ENCODE results near the gene PLCB1. TPM values are rescaled to one million over a fixed set of nuclear protein-coding genes. Genes with fewer than 3 reads are reported as not detected.
A peak's percentile ranks its signal among the peaks of the same experiment; 100 is the strongest.

PLCB1 gene
- total and polyA plus RNA-seq, 7 donors = 1.5 to 10.7 (median 4.2) TPM

DNA sequence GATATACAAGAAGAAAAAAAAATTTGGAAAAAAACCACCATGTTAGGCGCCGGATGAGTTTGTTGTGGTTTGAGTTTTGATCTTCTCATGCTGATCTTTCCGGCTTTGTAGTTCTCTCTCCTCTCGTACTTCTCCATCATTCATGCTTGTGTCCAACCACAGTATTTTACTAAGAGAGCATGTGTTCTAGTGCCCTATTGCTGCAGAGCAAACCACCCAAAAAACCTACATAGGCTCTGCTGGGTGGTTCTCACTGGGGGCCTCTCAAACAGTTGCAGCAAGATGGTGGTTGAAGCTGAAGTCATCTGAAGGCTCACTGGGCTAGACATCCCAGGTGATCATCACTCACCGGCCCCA lies 404.2 kb downstream of the PLCB1 start:
- Histone ChIP-seq H3K36me3 (ENCODE audit: insufficient read depth in 1 of 2, low read depth in 1 of 2) (no peaks in the 10 kb centered on the region), H3K4me1 (no peaks in the 10 kb centered on the region), H3K27ac (no peak overlapping the region), H3K9me3 (no peaks in the 10 kb centered on the region), H3K27me3 (ENCODE audit: insufficient read depth in 3 of 3, low read length in 2 of 3) (no peaks in the 10 kb centered on the region), H3K4me3 (no peak overlapping the region)
- TF ChIP-seq, protein P1, sequence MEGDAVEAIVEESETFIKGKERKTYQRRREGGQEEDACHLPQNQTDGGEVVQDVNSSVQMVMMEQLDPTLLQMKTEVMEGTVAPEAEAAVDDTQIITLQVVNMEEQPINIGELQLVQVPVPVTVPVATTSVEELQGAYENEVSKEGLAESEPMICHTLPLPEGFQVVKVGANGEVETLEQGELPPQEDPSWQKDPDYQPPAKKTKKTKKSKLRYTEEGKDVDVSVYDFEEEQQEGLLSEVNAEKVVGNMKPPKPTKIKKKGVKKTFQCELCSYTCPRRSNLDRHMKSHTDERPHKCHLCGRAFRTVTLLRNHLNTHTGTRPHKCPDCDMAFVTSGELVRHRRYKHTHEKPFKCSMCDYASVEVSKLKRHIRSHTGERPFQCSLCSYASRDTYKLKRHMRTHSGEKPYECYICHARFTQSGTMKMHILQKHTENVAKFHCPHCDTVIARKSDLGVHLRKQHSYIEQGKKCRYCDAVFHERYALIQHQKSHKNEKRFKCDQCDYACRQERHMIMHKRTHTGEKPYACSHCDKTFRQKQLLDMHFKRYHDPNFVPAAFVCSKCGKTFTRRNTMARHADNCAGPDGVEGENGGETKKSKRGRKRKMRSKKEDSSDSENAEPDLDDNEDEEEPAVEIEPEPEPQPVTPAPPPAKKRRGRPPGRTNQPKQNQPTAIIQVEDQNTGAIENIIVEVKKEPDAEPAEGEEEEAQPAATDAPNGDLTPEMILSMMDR (IDR thresholded peaks at IDR 0.05) = no peak
- DNase-seq = no peak
- intact Hi-C loops (cut with DNase I) = no loop called here
- 90 to 95% (median 93%) methylated on average over 5 of the region's 5 CpGs for WGBS, 3 donors
- ATAC-seq = no peak

DNA sequence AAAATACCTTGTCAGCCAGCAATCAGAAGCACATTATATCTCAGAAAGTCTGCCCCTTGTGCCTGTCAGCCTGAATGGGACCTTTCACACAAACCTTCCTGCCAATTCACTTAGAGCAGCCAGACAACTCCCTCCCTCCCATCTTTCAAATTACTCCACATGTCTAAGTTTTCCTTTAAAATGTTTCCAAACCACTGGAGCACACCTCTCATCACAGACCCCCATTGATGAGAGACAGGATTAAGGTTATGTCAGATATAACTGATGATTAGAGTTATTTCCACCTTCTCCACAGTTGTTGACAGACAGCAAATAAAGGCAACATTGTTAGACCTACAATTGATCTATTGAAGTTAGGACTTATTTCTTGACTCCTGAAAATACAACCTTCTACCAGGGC lies 408.4 kb downstream of the PLCB1 start:
- H3K27ac ChIP-seq = no peak overlapping the region
- intact Hi-C loops (cut with DNase I) = loop anchor here in 1 of 2 donors (10.0 kb wide), 1 partner anchor 406 kb away; the partner anchor contains the start of gene PLCB1
- H3K4me3 ChIP-seq = no peak overlapping the region
- no peaks in the 10 kb centered on the region for H3K36me3 ChIP-seq (ENCODE audit: insufficient read depth in 1 of 2, low read depth in 1 of 2)
- ATAC-seq (no peak), DNase-seq (no peak)
- peaks cover 2% of the 10 kb centered on the region for H3K4me1 ChIP-seq
- no peaks in the 10 kb centered on the region for H3K27me3 ChIP-seq (ENCODE audit: insufficient read depth in 3 of 3, low read length in 2 of 3)
- TF ChIP-seq, protein P1 (IDR thresholded peaks at IDR 0.05) = no peak
- no peaks in the 10 kb centered on the region for H3K9me3 ChIP-seq

DNA sequence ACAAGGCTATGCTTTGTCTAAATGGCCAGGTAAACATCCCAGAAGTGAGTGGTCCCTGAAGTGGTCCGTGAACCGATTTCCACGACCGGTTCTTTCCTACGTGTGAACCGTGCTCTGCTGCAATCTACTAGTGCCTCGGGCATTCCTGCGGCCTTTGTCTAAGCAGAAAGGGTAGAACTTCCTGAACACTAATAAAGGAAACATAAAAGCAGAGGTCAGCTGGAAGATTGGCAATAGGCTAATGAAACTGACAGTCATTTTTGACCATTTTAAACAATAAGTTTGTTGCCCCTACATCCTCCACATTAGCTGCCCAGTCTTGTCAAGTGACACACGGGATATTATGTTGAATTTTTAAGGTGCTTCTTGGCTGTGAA lies 410.0 kb downstream of the PLCB1 start:
- DNase-seq = no peak
- Histone ChIP-seq H3K4me3 (no peak overlapping the region), H3K36me3 (ENCODE audit: insufficient read depth in 1 of 2, low read depth in 1 of 2) (no peaks in the 10 kb centered on the region), H3K27ac (peak overlapping the region; percentile 2), H3K9me3 (no peaks in the 10 kb centered on the region), H3K27me3 (ENCODE audit: insufficient read depth in 3 of 3, low read length in 2 of 3) (no peaks in the 10 kb centered on the region), H3K4me1 (peaks cover 2% of the 10 kb centered on the region)
- intact Hi-C loops (cut with DNase I) = loop anchor here in 1 of 2 donors (10.0 kb wide), 1 partner anchor 407 kb away; the partner anchor contains the start of gene PLCB1
- 66 to 73% (median 67%) methylated on average over 9 of the region's 9 CpGs for WGBS, 3 donors
- ATAC-seq = no peak
- TF ChIP-seq, protein P1 (IDR thresholded peaks at IDR 0.05) = no peak

DNA sequence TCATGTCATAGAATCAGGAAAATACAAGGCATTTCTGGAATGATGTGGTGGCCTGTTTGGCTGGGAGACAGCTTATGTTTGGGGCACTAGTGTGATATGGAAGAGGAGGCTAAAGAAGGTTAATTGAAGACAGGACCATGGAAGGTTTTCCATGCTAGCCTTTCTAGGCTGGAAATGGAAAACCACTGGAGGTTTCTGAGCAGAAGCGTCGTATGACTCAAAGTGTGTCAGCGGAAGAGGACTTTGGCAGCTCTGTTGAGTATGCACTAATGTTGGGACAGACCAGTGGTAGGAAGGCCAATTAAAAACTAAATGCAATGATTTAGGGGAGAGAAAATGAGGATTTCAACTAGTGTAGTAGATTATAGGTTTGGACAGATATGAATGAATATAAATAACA lies 413.1 kb downstream of the PLCB1 start:
- Histone ChIP-seq H3K4me3 (no peak overlapping the region), H3K36me3 (ENCODE audit: insufficient read depth in 1 of 2, low read depth in 1 of 2) (no peaks in the 10 kb centered on the region), H3K9me3 (no peaks in the 10 kb centered on the region), H3K27ac (no peak overlapping the region), H3K27me3 (ENCODE audit: insufficient read depth in 3 of 3, low read length in 2 of 3) (no peaks in the 10 kb centered on the region), H3K4me1 (peaks cover 2% of the 10 kb centered on the region)
- intact Hi-C loops (cut with DNase I) = loop anchor here in 1 of 2 donors (10.0 kb wide), 1 partner anchor 410 kb away; the partner anchor contains the start of gene PLCB1
- DNase-seq = no peak
- TF ChIP-seq, protein P1 (IDR thresholded peaks at IDR 0.05) = no peak
- 90 to 92% (median 92%) methylated on average over 3 of the region's 3 CpGs for WGBS, 3 donors
- no peak for ATAC-seq

DNA sequence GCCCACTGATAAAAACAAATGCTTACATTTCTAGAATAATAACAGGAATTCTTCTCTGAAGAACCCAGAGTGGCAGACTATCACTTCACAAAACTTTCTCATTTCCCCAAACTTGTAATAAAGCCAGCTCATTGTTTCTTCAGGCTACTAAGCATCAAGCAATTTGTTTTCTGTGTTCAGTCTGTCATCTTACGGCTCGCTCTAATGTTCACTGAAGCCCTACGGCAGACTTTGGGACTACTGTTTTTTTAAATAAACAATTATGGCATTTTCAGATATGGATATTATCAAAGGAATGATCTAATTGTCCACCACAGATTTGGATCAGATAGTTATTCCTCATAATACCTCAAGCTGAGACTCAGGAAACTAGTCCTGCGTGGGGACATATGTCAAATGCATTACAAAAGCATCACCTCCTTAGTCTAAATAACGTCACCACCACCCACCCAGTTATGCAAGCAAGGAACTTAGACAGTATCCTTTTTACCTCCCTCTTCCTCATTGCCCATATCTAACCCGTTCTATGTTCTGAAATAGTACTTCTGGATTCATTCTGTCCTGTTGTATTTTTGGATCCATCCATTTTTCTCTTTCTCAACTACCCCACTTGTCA lies 415.1 kb downstream of the PLCB1 start:
- no peak for ATAC-seq
- intact Hi-C loops (cut with DNase I) = loop anchor here in 1 of 2 donors (10.0 kb wide), 1 partner anchor 412 kb away; the partner anchor contains the start of gene PLCB1
- Histone ChIP-seq H3K27me3 (ENCODE audit: insufficient read depth in 3 of 3, low read length in 2 of 3) (no peaks in the 10 kb centered on the region), H3K36me3 (ENCODE audit: insufficient read depth in 1 of 2, low read depth in 1 of 2) (no peaks in the 10 kb centered on the region), H3K4me3 (no peak overlapping the region), H3K27ac (no peak overlapping the region), H3K9me3 (no peaks in the 10 kb centered on the region), H3K4me1 (peaks cover 2% of the 10 kb centered on the region)
- no peak for DNase-seq
- TF ChIP-seq, protein P1 (IDR thresholded peaks at IDR 0.05) = no peak
- 67 to 74% (median 68%) methylated on average over 6 of the region's 6 CpGs for WGBS, 3 donors
